HG03354 (cell line): Measurements from ENCODE around the gene FOXJ2.
"Not testable (repeated sequence)": the region's sequence is repeated elsewhere in the genome, so short reads cannot be mapped to it uniquely, and the experiment has no call there.

Experiments
- ATAC-seq: cut with Tn5 transposase; IDR thresholded peaks from one replicate; pipeline ENCODE4 v1.9.1; 2021; ENCODE audit warnings: mild to moderate bottlenecking; ENCODE audit not compliant: unreplicated experiment, poor library complexity, severe bottlenecking

FOXJ2 gene

GRCh38 chr12:8027856-8028255 lies 4.7 kb upstream of the FOXJ2 start:
- no peak for ATAC-seq

- ATAC-seq: no peak
Observed at GRCh38 chr12:8028267-8028666, 4.2 kb upstream of the FOXJ2 start.

GRCh38 chr12:8030189-8030588 lies 2.3 kb upstream of the FOXJ2 start:
- ATAC-seq: no peak

- ATAC-seq: not testable (repeated sequence)
Observed at GRCh38 chr12:8031017-8031416, 1.5 kb upstream of the FOXJ2 start.

GRCh38 chr12:8031872-8032241 lies 659 bp upstream of the FOXJ2 start:
- no peak for ATAC-seq

- peak; percentile 20 for ATAC-seq
Observed at GRCh38 chr12:8033153-8034044, 883 bp downstream of the FOXJ2 start.

- no peak for ATAC-seq
Observed at GRCh38 chr12:8034802-8035201, 2.3 kb downstream of the FOXJ2 start.

- no peak for ATAC-seq
Observed at GRCh38 chr12:8035440-8036010, 3.0 kb downstream of the FOXJ2 start.

- ATAC-seq: no peak
Observed at GRCh38 chr12:8036346-8036745, 3.8 kb downstream of the FOXJ2 start.

GRCh38 chr12:8037046-8037663 lies 4.6 kb downstream of the FOXJ2 start:
- no peak for ATAC-seq

- ATAC-seq: no peak
Observed at GRCh38 chr12:8037947-8038346, 5.4 kb downstream of the FOXJ2 start.

GRCh38 chr12:8038659-8039114 lies 6.2 kb downstream of the FOXJ2 start:
- ATAC-seq: no peak

- no peak for ATAC-seq
Observed at GRCh38 chr12:8040791-8041190, 8.3 kb downstream of the FOXJ2 start.

- ATAC-seq: no peak
Observed at GRCh38 chr12:8045952-8046944, 13.7 kb downstream of the FOXJ2 start.

- ATAC-seq: no peak
Observed at GRCh38 chr12:8047842-8048241, 15.3 kb downstream of the FOXJ2 start.

- ATAC-seq: no peak
Observed at GRCh38 chr12:8048906-8049305, 16.4 kb downstream of the FOXJ2 start.

- no peak for ATAC-seq
Observed at GRCh38 chr12:8050600-8051250, 18.2 kb downstream of the FOXJ2 start.

- ATAC-seq: no peak
Observed at GRCh38 chr12:8052679-8053078, 20.2 kb downstream of the FOXJ2 start.

- ATAC-seq: no peak
Observed at GRCh38 chr12:8054816-8055215, 22.3 kb downstream of the FOXJ2 start.
